Astrocyte of the spinal cord (primary cell): Measurements from ENCODE around the gene NME7.

Source experiments
- DNase-seq: peaks from one replicate; pipeline ENCODE4 v3.0.0; 2011; ENCODE audit warnings: low read depth, low spot score
- H3K4me3 ChIP-seq: 2 replicates; pipeline ENCODE4 v1.5.1; 2011; ENCODE audit warnings: low read depth, mild to moderate bottlenecking, low read length, moderate library complexity
- CTCF ChIP-seq: IDR thresholded peaks from 2 replicates; pipeline ENCODE4 v1.5.1; 2012; ENCODE audit warnings: low read depth, mild to moderate bottlenecking, low read length, inconsistent platforms
- in situ Hi-C: cut with HindIII; loops from 2 replicates; pipeline ENCODE4 v1.10.0; 2017; ENCODE audit warnings: low sequenced_read_pairs

Gene NME7

GRCh38 chr1:169121146-169121923 lies 246.3 kb downstream of the NME7 start:
- no peak for DNase-seq
- no peak overlapping the region for H3K4me3 ChIP-seq
- in situ Hi-C loops, result no loop called here
- TF ChIP-seq CTCF, result no peak

- no peak for TF ChIP-seq CTCF
- H3K4me3 ChIP-seq, result no peak overlapping the region
- in situ Hi-C loops, result no loop called here
- DNase-seq, result no peak
Measured at GRCh38 chr1:169120066-169120465, 247.5 kb downstream of the NME7 start.

- TF ChIP-seq CTCF, result no peak
- in situ Hi-C loops, result no loop called here
- peak; percentile 56 for DNase-seq
- no peak overlapping the region for H3K4me3 ChIP-seq
Measured at GRCh38 chr1:169119405-169119804, 248.2 kb downstream of the NME7 start.

DNA sequence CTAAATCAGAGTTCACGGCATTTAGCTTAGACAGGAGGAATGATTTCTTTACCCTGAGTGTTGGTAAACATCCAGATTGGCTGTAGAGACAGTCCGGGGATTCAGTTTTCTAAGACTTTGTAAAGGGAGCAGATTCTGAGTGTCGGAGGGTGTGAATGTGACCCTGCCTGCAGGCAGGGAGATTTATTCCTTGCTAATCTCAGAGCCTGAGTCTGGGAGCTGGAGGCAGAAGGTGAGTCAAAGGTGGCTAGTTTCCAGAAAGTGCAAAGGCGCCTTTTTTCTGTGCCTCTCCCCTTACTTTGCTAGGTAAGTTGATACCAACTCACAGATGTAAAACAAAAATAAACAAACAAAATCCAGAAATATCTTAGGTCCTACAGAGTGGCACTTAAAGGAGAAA lies 249.4 kb downstream of the NME7 start:
- in situ Hi-C loops, result no loop called here
- no peak for TF ChIP-seq CTCF
- H3K4me3 ChIP-seq, result no peak overlapping the region
- no peak for DNase-seq

DNA sequence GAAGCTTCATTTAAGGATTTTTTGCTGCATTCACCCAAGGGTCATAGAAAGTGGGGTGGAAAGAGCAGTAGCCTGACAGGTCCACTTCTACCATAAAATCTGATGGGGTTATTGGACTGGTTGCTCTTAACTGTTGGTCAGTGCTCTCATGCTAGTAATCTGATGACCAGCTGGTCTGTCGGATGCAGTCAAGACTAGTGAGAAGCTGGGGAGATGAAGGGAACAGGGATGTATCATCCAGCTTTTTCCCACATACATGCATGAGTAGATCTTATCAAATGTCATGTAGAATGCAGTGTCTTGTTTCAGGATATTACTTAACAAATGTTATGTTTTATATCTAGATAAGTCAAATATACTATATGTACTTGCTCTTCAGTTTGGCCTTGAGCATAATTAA lies 250.0 kb downstream of the NME7 start:
- no peak overlapping the region for H3K4me3 ChIP-seq
- in situ Hi-C loops, result no loop called here
- no peak for TF ChIP-seq CTCF
- no peak for DNase-seq

- TF ChIP-seq CTCF, result no peak
- no peak overlapping the region for H3K4me3 ChIP-seq
- in situ Hi-C loops, result no loop called here
- no peak for DNase-seq
Measured at GRCh38 chr1:169117014-169117413, 250.6 kb downstream of the NME7 start.
